Glomerular endothelial cell (primary cell): ENCODE measurements around the gene CD9. TPM values are rescaled to one million over a fixed set of nuclear protein-coding genes. Genes with fewer than 3 reads are reported as not detected.

ENCODE experiments used
- DNase-seq: peaks from one replicate; pipeline ENCODE4 v3.0.0-alpha.2; 2011; ENCODE audit warnings: low read depth, low spot score; ENCODE audit errors: extremely low read depth
- total RNA-seq: library from RNA; depleted of rRNA; stranded (reverse); fragments of >200 nt; gene quantifications from 2 replicates; pipeline ENCODE4 v1.2.3, GENCODE V29; 2015

The CD9 gene
- total RNA-seq, 1 donor from 2014 or later, result 555 TPM

GRCh38 chr12:6215932-6216494, 15.8 kb downstream of the CD9 start:
- peak; percentile 68 for DNase-seq

DNA sequence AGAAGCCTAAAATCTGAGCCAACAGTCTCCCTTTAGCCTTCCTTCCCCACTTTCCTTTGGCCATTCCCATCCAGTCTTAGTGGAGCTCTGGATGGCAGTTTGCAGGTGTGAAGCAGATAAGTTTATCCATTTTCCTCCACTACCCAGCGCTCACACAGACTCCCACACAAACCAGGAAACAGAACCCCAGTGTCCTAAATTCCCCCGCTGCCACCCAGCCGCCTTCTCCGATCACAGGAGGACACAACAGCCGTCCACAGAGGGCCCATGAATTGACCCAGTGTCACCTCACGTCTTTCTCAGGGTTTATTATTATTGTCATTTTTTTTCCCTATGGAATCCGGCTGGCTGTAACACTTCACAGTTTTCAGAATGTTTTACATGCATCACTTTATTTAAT, 16.4 kb downstream of the CD9 start:
- DNase-seq, result no peak

DNA sequence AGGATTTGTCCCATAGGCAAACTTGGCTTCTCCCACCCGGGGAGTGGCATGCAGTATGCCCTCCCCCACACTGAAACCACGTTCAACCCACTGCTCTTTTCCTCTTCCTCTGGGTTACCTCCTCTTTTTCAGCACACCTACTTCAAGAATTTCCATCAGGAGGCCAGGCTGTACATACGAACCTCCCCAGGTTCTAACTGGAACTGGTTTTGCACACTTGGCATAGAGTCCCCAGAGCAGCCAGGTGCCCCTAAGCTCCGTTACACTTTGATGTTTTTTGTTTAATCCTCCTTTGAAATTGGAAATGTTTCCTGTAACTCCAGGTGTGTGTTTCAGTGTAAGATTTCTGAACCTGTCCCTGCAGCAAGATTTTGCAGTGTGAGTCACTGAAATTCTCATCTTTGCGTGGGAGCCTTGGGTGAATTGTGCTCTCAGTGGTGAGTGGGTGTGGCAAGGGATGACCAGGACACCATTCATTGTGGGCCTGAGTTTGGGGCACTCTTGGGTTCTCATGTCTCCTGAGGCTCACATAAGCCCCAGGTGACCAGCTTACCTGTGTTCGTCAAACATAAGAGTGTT, 18.2 kb downstream of the CD9 start:
- DNase-seq, result no peak

DNA sequence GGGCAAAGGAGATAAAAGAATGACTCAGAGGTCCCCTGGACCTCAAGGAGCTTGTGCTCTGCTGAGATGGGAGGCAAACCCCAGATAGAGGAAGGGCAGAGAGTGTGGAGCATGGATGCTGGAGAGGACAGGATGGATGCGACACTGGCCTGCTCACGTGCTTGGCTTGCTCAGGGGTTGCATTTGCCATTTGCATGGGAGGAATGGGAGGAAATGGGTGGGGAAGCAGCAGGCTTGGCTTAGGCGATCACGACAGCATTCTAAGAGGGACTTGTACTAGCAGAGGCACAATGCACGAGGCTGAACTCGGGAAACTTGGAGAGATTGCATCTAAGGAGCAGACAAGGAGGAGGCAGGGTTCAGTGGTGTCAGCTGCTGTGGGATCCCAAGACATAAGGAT, 19.8 kb downstream of the CD9 start:
- no peak for DNase-seq

DNA sequence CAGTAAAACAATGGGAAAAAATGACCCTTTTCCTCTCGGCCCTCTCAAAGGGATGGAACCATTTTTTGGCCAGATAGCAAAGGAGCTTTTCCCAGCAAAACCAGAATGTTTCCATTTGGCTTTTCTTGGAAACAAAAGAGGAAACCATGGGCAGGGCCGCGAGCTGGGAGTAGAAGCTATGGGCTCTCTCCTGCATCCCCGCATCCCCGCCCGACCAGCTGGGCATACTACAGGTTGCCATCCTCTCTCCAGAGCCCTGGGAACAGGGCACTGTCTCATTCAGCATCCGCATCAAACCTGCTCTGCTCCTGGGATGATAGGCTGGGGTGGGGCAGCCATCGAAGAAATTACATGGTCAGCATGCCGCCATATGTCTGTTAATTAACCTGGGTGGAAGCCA, 20.9 kb downstream of the CD9 start:
- no peak for DNase-seq

DNA sequence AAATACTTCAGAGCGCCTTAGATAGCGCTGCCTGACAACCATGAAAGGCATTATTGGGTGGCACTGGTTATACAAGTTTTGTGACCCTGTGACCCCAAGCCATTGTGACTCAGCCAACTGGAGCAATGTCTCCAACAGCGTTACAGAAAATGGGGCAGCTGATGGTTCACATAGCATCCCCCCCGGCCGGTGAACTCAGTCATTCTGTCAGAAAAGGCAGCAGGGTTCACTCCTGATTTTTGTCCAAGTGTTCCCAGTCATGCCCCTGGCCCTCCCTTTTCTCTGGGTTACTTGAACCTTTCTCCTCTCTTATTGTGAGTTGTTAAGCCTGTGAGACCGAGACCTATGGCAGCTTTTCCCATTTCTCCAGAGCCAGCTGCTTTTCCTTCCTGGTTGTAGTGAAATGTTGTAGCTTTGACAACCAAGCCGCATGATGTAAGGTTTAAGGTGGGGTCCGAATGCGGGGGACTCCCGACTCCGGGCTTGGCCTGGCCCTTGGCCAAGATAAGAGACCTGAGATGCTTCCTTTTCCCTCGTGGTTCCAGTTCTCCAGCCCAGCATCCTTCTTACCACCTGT, 22.0 kb downstream of the CD9 start:
- DNase-seq, result no peak

- no peak for DNase-seq
Observed at GRCh38 chr12:6223545-6223944, 23.3 kb downstream of the CD9 start.

- no peak for DNase-seq
Observed at GRCh38 chr12:6224550-6224949, 24.4 kb downstream of the CD9 start.

DNA sequence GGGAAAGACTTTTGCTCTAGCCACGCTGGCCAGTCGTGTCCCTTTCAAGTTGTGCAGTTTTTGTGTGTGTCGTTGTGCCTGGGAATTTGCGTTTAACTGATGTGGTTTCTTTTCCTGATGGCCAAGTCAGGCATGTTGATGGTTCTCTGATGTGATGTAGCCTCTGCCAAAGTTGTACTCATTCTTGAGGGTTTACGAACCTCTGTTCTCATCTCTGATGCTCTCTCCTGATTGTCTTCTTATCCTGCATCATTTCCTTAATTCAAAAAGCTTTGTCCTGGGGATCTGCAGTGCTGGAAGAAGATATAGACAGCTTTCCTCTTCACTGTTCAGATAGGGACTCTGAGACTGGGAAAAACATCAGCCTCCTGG, 25.4 kb downstream of the CD9 start:
- DNase-seq, result no peak

DNA sequence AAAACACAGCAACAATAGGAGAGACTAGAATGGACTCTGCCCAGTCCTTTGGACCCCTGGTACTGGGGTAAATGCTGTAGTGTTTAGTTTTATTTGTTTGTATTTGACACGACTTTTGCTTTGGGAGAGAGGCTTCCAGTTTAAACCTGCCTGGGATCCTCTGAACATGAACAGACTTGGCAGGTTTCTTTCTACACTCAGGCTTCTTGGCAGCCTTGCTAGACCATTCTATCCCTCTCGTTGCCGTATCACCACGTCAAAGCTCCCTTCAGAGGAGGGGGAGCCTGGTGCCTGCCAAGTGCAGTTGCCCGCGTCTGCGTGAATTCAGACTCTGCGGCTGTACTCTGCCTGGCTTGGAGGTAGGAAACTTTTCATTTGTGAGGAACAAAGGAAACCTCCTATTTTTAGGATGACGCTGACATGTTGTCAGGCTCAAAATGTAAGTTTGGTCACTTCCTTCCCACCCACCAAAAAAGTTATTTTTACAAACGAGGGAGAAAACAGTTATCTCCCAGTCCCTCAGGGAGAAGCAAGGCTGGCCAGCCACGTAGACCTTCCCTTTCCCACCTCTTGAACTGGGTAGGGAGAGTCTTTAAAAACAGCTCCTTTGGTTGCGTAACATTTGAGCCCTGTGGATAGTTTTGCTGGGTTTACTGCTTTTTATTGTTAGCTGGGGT, 25.9 kb downstream of the CD9 start:
- no peak for DNase-seq

DNA sequence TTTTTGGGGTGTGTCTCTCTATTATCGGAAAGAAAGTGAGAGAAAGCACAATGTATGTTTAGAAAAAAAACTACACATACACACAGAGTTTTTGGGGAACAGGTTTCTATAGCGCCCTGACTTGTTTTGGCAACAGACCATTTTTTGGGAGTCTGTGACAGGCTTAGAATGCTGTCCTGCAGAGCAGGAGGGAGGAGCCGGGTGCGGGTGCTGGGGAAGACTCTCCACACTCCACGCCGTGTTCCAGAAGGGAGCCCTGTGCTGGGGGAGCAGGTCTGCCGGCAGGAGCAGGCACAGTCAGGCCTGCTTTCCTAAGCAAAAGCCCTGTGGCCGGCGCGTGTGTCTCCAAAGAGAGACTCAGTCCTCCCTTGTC, 26.5 kb downstream of the CD9 start:
- DNase-seq, result no peak

DNA sequence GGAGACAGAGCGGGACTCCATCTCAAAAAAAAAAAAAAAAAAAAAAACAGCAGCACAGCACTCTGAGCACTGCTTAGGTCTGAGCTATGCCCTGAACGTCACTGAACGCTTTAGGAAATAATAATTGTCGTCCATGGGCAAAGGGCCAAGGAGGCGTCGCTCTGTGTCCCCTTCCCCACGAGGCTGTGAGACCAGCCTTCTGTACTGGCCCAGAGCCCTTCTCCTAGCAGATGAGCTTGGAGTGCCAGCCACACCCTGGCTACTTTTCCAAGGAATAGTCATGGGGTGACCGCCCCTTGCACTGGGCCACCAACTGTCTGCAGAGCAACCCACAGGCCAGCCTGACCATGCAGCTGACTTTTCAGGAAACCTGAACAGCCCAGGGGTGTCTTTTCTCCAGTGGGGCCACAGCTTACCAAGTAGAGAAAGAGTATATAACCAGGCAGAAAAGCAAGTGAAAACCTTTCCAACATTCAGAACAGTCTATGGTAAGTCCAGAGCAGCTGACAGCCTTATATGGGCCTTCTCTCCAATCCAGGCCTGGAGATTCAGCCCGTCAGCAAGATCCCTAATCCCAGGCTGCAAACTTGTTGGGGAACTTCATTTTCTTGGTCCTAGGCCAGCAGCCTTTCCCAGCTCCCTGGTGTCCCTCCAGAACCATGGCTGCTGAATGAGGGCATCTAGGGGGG, 28.5 kb downstream of the CD9 start:
- no peak for DNase-seq

DNA sequence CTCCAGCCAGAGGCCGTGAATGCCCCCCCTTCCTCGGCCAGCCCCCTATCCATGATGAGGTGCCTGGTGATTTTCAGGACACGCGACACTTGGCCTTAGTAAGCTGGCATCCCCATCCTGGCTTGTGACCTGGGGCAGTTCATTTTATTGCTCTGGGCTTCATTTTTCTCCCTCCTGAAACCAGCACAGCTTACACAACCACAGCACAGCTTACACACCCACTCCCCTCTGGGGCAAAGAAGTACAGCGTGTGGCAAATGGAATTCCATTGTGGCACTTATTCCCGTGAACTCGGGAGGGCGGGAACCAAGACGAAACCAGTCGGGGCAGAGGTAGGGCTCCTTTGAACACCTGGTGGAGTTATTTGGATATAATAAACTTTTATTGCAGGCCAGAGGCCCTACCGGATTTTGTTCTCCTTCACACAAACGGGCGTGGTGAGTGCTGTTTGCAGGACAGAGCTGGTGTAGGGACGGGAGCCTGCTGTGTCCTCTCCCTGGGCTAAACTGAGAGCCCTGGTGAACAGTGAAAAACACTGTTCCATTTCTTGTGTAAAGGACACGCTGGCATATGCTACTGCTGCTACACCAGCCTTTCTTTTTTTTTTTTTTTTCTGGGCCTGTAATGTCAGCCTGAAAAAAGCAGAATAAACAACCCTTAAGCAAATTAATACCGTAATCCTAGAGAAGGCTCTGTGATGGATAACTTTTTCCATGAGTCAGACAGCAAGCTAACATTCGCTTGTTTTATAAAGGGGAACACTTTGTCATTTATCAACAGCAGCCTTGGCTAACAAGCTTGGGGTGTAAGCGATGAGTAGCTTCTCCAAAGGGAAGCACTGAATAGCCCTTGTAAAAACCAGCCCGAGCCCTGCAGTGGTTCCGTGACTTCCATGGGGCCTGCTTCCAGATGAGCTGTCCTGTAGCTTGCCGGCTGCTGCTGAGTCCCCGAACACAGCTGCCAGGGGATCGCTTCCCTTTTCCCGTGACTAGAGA, 29.3 kb downstream of the CD9 start:
- DNase-seq, result no peak

GRCh38 chr12:6230321-6231110, 30.3 kb downstream of the CD9 start:
- DNase-seq, result no peak

DNA sequence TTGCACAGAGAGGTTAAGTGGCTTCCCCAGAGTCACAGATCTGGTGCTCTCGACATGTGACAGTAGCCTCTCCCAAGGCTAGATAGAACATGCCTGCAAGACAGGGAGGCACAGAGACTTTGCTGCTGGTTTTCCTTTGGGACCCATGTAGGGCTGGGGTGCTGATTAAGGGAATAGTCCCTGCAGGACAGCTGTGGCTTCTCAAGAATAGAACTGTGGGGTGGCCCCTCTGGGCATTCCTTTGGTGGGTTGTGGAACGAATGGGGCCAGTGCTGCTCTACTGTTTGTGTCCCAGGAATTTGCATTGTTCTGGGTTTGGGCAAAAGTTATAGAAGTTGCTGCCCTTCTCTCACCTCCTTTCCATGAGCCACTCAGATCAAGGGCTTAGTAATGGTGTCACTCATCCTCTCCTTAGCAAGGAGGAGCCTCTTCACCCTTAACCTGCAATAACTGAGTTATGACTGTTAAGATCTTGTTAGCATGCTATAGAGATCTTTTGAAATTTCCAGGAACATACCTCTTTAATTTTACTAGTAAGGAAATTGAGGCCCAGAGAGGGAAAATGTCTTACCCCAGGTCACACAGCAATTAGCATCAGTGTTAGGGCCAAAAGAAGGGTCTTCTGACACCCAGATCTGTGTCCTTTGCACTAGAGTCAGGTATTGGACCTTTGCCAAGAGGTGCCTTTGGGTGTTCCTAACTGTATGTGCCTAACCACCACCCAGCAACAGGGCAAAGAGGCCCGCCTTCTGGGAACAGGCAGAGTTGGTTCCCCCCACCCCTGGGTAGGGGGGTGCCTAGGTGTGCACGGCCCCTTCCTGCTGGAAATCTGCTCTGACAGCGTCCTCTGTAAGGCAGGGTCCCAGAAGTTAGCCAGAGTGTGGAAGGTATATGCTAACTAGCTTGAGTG, 31.4 kb downstream of the CD9 start:
- DNase-seq, result no peak

GRCh38 chr12:6233121-6233971, 33.1 kb downstream of the CD9 start:
- DNase-seq, result no peak

DNA sequence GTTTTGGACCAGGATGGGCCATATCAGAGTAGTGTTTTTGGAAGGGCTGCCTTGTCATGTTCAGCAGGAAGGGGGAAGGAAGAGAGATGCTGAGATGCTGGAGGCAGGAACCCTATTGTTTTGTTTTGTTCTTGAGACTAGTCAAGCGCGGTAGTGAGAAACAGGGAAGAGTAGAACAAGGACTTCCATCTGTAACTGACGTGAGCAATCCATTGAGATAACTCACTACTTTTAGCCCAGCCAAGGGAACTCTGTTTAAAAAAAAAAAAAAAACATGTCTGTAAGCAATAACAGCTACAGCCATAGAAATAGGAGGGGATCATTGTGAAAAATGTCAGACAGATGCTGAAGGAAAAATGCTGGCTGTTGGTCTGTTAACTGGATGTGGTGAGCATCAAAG, 34.0 kb downstream of the CD9 start:
- no peak for DNase-seq

GRCh38 chr12:6234906-6235305, 34.7 kb downstream of the CD9 start:
- DNase-seq, result no peak
